ENCODE measurements around the gene ACAD11. TPM values are rescaled to one million over a fixed set of nuclear protein-coding genes. Genes with fewer than 3 reads are reported as not detected.

Gene ACAD11
- total RNA-seq, 1 donor from 2014 or later = 14.7 TPM

DNA sequence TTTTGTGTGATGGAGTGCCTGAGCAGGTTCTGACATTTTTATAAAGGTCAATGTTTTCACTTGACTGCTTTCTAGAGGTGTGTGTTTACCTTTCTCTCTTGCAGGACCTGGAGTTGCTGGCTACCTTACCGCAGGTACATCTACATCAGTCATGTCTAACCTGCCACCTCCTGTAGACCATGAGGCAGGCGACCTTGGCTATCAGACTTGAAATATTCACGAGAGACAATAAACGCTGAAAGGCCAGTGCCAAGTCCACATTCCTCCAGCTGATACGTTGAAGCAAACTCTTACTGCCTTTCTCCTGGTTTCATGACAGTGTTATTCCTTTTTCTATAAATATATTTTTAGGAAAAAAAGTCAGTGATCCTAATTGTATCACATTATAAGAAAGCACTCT, 121.5 kb downstream of the ACAD11 start:
- Mint-ChIP-seq H3K4me1 (ENCODE audit: unreplicated experiment) (peaks cover 3% of the 10 kb centered on the region), H3K9me3 (no peaks in the 10 kb centered on the region), H3K36me3 (peaks cover 31% of the 10 kb centered on the region), H3K4me3 (no peak overlapping the region), H3K27ac (no peak overlapping the region), H3K27me3 (no peaks in the 10 kb centered on the region)
- DNase-seq (ENCODE audit: extremely low spot score, unreplicated experiment) = no peak
- TF ChIP-seq, protein P1, sequence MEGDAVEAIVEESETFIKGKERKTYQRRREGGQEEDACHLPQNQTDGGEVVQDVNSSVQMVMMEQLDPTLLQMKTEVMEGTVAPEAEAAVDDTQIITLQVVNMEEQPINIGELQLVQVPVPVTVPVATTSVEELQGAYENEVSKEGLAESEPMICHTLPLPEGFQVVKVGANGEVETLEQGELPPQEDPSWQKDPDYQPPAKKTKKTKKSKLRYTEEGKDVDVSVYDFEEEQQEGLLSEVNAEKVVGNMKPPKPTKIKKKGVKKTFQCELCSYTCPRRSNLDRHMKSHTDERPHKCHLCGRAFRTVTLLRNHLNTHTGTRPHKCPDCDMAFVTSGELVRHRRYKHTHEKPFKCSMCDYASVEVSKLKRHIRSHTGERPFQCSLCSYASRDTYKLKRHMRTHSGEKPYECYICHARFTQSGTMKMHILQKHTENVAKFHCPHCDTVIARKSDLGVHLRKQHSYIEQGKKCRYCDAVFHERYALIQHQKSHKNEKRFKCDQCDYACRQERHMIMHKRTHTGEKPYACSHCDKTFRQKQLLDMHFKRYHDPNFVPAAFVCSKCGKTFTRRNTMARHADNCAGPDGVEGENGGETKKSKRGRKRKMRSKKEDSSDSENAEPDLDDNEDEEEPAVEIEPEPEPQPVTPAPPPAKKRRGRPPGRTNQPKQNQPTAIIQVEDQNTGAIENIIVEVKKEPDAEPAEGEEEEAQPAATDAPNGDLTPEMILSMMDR (conservative IDR thresholded peaks at IDR 0.05) = no peak

DNA sequence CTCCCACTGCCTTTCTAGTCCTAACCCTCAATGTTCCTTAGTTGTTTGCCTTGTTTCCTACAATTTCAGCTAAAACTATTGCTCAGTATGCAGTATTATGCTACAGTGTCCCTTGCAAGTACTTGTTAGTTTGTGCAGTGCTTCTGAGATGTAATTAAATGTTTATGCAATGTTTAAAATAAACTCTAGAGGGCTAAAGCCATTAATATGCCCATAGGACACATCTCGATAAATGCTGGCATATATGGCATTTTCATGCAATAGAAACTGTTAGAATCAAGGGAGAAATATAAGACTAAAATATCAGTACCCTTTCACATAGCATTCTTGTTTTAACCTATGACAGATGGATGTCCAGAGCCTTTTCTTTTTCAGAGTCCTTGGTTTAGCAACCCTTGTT, 122.3 kb downstream of the ACAD11 start:
- no peak overlapping the region for H3K4me3 Mint-ChIP-seq
- peaks cover 31% of the 10 kb centered on the region for H3K36me3 Mint-ChIP-seq
- no peak overlapping the region for H3K27ac Mint-ChIP-seq
- TF ChIP-seq, protein P1 (conservative IDR thresholded peaks at IDR 0.05) = peak; percentile 32
- no peaks in the 10 kb centered on the region for H3K27me3 Mint-ChIP-seq
- DNase-seq (ENCODE audit: extremely low spot score, unreplicated experiment) = no peak
- H3K4me1 Mint-ChIP-seq (ENCODE audit: unreplicated experiment) = no peaks in the 10 kb centered on the region
- no peaks in the 10 kb centered on the region for H3K9me3 Mint-ChIP-seq

DNA sequence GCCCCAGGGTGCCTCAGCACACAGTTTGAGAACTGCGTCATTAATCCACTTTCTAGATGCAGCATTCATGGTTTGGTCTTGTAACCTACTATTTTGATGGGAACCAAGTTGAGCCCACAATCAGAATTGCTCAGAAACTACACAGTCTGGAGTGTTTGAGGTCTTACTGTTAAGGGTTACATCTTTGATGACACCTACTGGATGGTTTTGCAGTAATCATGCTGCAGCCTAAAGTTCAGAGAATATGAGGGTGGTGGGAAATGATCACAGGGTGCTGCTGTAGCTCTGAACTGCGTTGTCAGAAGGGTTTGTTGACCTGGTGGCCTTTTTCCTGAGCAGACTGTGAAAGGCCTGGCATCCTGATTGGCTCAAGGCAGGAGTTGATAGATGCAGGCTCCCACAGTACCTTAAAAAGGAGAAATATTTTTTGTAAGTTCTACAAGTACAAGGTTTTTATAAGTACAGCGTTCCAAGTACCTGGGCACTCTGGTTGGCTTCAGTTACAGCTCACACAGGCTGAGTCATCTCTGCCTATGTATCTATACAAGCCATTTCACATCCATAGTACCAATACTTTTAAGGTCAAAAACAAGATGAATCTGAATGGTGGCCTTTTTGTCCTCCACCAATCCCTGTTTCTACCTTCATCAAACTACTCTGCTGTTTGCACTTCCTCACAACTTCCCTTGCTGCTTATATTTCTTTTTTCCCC, 123.0 kb downstream of the ACAD11 start:
- Mint-ChIP-seq H3K36me3 (peaks cover 31% of the 10 kb centered on the region), H3K9me3 (no peaks in the 10 kb centered on the region), H3K27me3 (no peaks in the 10 kb centered on the region), H3K27ac (no peak overlapping the region), H3K4me1 (ENCODE audit: unreplicated experiment) (no peaks in the 10 kb centered on the region), H3K4me3 (no peak overlapping the region)
- no peak for DNase-seq (ENCODE audit: extremely low spot score, unreplicated experiment)
- TF ChIP-seq, protein P1 (conservative IDR thresholded peaks at IDR 0.05) = no peak

DNA sequence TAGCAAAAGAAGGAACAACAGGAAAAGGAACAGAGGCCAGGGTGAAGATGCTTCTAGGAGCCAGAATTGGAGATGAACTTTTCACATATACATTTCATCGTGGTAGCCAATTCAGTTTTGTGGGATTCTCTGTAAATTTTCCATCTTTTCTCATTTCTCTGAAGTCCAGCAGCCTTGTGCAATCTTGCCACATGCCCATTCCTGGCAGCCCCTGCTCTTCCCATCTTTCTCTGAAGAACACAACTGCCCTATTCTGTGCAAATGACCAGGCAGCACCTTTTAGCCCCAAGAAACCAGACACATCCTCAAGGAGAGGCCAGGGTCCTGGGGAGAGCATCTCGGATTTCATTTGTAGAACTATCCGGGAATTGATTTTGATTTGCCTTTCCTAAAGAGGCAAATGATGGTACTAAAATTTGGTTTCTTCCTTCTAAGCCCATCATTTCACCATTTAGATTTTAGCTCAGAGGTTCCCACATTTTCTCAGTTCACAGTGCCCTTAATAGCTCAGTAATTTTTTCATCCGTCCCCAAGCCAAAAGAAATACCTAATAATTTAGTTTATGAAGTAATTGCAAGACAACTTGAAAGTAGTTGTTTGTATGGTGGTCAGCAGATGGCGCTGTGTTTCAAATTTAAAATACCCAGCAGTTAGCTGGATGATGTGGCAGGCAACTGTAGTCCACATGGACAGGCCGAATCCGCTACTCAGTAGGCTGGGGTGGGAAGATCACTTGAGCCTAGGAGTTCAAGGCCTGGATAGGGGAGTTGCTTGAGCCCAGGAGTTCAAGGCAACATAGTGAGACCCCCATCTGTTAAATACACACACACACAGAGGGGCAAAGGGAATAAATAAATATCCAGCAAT, 123.8 kb downstream of the ACAD11 start:
- Mint-ChIP-seq H3K9me3 (no peaks in the 10 kb centered on the region), H3K4me3 (no peak overlapping the region), H3K36me3 (peaks cover 27% of the 10 kb centered on the region), H3K4me1 (ENCODE audit: unreplicated experiment) (no peaks in the 10 kb centered on the region), H3K27me3 (no peaks in the 10 kb centered on the region), H3K27ac (no peak overlapping the region)
- TF ChIP-seq, protein P1 (conservative IDR thresholded peaks at IDR 0.05) = peak; percentile 85
- no peak for DNase-seq (ENCODE audit: extremely low spot score, unreplicated experiment)

DNA sequence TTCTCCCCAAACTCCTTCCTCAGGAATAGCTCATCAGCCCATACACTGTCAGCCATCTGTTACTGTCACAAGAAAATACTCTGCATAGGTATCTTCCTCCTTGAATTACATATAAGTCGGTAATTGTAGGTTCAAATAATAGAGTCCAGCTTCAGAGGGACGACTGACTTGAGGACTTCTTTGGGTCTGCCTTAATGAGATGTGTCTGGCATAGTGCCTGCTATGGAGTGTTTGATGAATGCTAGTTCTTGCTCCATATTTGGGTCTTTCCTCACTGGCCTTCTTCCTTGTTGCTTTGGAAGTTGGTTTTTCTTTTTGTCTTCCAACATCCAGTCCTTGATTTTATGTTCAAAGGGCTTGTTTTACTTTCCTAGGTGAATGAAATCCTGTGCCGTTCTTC, 129.0 kb downstream of the ACAD11 start:
- Mint-ChIP-seq H3K9me3 (no peaks in the 10 kb centered on the region), H3K4me3 (no peak overlapping the region), H3K4me1 (ENCODE audit: unreplicated experiment) (no peaks in the 10 kb centered on the region), H3K27me3 (no peaks in the 10 kb centered on the region), H3K27ac (no peak overlapping the region), H3K36me3 (peaks cover 47% of the 10 kb centered on the region)
- TF ChIP-seq, protein P1 (conservative IDR thresholded peaks at IDR 0.05) = no peak
- no peak for DNase-seq (ENCODE audit: extremely low spot score, unreplicated experiment)

Measured in type B pancreatic cell (in vitro differentiated cells).